SU-DHL-6 (cell line): ENCODE data around the gene COL18A1.

Experiments used
- CTCF ChIP-seq: fragments of 200-600 bp; sonication (generic); IDR thresholded peaks from one replicate; pipeline ENCODE4 v1.5.1; 2017; ENCODE audit warnings: antibody characterized with exemption, mild to moderate bottlenecking, low read length, moderate library complexity; ENCODE audit not compliant: insufficient read depth, poor library complexity, severe bottlenecking
- EZH2phosphoT487 ChIP-seq: fragments of 200-600 bp; sonication (generic), shearing (Covaris generic); conservative IDR thresholded peaks from 2 replicates; pipeline ENCODE4 v1.6.1; 2018; ENCODE audit warnings: mild to moderate bottlenecking, antibody characterized with exemption, low read length, moderate library complexity, mixed read lengths

GRCh38 chr21:45447821-45448220 lies 42.9 kb downstream of the COL18A1 start:
- TF ChIP-seq CTCF (no peak), EZH2phosphoT487 (no peak)
